GM18951 (cell line): Measurements from ENCODE around the gene ISCU.

Experiments used
- POLR2A ChIP-seq: IDR thresholded peaks from 4 replicates; pipeline ENCODE4 v1.6.1; 2011; ENCODE audit warnings: mild to moderate bottlenecking; ENCODE audit not compliant: insufficient read length, insufficient read depth; ENCODE audit errors: extremely low read depth
- in situ Hi-C: fragments of 300-500 bp; cut with MboI; formaldehyde crosslinking; loops from one replicate; pipeline ENCODE4 v1.12.0; 2022; ENCODE audit warnings: low sequenced_read_pairs, mixed read lengths, inconsistent platforms; ENCODE audit not compliant: unreplicated experiment

Gene ISCU

DNA sequence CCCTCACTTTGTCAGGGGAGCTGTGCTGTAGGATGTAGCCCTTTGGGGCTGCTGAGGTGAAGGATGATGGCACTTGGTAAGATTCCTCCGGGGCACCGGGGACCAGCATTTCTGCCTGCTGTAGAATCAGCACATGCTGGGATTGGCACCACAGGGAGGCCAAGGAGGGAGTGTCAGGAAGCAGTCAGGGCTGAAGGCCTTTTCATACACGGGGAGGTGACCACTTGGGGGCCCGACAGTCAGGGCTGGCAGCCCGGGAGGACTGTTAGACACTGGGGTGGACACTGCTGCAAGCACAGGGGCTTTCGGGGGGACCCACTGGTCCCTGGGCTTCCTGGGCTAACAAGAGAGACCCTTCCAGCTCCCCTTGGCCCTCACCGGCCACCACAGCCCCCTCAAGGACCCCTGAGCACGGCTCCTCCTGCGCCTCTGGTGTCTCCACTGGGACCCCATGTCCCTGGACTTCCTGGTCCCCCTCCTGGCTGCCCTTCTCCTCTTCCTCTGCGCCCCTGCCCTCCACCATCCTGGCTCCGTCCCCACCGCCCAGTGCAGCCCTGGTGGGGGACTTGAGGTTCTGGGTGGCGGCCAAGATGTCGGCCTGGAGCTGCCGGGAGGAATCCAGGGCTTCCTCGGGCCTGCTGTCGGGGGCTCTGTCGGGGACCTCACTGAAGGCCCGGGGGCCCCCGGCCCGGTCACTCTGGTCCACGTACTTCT lies 29.0 kb downstream of the ISCU start:
- in situ Hi-C loops, result no loop called here

DNA sequence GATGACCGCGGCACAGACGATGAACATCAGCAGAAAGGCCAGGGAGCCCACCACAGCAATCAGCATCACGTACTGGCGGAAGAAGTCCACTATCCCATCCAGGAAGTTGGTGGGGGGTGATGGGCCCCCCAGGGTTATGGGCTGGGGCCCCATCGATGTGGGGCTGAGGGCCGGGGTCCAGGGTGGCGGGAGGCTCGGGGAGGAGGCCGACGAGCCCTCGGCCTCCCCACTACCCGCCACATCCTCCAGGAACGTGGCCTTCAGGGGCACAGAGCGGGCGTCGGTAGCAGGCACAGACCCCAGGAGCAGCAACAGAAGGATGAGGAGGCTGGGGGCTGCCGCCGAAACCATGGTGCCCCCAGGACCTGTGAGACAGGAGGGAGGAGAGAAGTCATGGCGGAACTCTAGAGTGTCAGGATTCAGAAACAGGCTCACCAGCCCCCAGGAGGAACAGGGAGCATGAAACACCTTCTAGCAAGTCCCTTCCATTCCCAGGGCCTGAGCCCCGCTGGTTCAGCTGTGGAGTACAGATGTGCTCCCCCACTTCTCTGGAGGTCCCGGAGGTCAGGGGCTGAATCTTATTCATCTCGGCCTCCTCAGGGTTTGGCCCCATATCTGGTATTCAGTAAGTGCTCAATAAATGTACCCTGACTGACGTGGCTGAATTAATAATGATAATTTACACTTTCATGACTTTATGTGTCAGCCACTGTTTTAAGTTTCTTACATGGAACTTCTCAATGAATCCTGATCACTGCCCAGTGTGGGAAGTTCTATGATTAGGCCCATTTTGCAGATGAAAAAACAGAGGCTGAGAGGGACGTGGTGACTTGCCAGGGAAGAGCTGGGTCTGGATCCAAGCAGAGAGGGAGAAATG lies 29.9 kb downstream of the ISCU start:
- TF ChIP-seq POLR2A, result no peak
- in situ Hi-C loops, result no loop called here

More for the DNA sequence above, 29.0 kb downstream of the ISCU start:
- TF ChIP-seq POLR2A, result no peak

DNA sequence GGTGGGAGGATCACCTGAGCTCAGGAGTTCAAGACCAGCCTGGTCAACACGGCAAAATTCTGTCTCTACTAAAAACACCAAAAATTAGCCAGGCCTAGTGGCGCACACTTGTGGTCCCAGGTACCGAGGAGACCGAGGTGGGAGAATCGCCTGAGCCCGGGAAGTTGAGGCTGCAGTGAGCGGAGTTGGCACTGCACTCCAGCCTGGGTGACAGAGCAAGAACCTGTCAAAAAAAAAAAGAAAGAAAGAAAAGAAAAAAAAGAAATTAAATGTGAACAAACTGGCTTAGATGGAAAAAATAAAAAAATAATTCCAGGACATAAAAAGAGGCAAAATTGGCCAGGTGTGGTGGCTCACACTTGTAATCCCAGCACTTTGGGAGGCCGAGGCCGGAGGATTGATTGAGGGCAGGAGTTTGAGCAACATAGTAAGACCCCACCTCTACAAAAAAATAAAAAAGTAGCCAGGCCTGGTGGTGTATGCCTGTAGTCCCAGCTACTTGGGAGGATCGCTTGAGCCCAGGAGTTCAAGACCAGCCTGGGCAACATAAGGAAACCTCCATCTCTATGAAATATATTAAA lies 32.0 kb downstream of the ISCU start:
- no peak for TF ChIP-seq POLR2A
- in situ Hi-C loops, result no loop called here

DNA sequence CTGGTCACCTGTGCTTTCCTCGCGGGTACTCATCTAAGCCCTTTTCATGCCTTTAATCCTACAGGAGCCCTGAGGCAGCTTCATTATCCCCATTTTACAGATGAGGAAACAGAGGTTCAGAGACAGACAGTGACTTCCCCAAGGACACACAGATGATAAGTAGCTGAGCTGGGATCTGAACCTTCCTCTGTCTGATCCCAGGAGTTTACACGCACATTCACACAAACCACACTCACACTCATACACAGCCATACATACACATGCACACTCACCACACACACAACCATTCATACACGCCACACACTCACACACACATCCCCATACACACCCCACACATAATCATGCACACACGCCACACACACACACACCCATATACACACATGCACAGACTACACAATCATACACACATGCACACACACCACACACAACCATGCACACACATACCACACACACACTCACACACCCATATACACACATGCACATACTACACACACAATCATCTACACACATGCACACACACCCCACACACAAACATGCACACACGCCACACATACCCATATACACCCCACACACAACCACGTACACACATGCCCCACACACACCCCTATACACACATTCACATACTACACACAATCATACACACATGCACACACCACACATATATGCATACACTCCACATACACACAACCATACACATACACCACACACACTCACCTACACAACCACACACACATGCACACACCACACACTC lies 32.7 kb downstream of the ISCU start:
- in situ Hi-C loops, result no loop called here
- no peak for TF ChIP-seq POLR2A

DNA sequence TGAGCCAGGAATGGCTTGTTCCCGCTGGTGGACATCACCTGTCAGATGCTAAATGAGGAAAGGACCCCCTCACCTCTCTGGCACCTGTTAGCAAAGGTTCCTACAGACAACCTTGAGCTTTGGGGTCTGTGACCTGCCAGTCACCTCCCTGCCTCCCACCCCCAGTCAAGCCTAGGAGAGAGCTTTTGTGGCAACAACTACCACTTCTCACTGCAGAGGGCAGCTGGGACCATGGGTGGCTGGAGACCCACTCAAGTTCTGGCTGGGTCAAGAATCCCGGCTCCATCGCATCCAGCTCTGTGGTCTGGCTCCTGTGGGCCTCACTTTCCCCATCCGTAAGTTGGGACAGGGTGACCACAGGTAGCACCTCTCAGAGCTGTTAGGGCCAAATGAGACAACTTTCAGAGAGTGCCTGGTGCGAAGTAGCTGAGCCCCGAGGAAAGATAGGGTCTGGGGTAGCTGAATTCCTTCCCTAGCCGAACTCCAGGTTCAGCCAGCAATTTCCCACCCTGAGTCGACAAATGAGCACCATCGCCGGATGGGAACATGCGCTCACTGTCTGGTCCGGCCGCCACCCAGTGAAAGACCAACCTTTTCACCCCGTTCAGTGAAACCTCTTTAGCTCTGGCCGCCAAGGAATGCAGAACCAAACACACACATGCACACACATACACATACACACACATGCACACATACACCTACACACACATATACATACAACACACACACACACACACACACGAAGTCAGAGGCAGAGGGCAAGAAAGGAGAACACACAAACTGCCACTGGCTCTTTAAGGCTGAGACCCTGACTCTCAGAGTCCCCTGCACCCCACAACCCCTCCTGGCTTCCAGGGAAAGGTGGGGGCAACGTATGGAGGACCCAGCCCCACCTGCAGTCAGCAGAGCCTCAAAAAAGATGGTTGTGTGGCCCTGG lies 33.6 kb downstream of the ISCU start:
- in situ Hi-C loops, result no loop called here
- no peak for TF ChIP-seq POLR2A

DNA sequence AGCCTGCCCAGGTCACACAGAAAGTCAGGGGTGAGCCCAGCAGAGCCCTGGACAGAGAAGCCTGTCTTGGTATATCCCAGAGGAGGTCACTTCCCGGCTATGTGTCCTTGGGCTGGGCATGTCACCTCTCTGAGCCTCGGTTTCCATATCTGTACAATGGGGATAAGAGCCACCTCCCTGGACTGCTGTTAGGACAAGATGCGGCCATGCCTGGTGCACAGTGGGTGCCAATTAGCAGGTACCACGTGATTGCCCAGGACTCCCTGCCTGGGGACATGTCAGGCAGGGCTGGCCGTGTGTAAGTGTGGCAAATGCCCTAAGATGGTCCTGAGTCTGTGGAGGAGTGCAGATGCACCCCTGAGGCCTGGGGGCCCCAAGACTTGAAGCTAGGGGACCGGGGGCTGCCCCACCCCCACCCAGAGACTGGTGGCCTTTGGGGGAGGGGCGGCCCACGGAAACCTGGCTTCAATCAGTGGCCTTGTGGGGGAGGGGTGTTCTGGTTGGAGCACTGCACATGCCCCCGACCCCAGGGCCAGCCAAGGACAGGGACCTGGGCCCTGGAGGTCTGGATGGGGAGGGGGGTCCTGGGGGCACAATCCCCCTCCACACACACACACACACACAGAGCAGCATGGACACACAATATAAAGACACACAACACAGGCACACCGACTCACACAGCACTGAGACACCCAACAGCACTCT lies 34.6 kb downstream of the ISCU start:
- TF ChIP-seq POLR2A, result no peak
- in situ Hi-C loops, result no loop called here

DNA sequence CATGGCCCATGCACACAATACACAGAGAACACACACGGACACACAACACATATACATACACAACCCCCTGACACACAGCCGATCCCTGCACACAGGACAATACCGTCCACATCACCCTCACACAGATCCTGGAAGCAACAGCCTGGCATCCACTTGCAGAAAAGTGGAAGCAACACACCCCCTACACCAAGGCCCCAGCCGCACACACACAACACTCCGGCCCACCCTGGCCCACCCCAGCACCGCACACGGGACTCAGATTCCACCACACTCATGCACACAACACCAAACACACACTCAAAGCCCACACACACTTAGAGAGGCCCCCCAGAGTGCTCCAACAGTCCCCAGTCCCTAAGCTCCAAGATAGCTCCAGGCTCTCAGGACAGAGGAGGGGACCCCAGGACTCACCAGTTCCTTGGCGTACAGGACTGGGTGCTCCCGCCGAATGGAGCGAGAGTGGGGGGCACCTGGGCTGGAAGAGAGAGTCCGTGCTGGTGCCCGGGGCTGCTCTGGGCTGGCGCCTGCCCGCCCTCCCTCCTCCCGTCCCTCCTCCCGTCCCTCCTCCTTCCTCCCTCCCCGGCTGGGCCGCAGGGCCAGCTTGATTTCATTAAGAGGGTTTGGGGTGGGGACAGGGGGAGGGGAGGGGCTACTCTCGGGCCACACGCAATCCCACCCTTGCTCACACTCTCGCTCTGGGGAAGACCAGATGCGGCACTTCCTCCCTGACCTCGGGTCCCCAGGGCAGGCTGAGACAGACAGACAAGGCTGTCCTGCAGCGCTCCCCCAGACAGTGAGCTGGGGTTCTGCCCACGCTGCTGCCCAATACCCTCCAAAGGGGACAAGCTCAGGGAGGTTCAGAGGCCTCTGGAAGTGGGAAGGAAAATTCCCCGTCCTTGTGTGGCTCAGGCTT lies 35.4 kb downstream of the ISCU start, which contains the start of gene TMEM119:
TMEM119 (minus strand) TSS at position 526 of the 913 bp plus-strand sequence. CDS start 5,701 bp downstream, outside the sequence.
- in situ Hi-C loops, result no loop called here
- no peak for TF ChIP-seq POLR2A

DNA sequence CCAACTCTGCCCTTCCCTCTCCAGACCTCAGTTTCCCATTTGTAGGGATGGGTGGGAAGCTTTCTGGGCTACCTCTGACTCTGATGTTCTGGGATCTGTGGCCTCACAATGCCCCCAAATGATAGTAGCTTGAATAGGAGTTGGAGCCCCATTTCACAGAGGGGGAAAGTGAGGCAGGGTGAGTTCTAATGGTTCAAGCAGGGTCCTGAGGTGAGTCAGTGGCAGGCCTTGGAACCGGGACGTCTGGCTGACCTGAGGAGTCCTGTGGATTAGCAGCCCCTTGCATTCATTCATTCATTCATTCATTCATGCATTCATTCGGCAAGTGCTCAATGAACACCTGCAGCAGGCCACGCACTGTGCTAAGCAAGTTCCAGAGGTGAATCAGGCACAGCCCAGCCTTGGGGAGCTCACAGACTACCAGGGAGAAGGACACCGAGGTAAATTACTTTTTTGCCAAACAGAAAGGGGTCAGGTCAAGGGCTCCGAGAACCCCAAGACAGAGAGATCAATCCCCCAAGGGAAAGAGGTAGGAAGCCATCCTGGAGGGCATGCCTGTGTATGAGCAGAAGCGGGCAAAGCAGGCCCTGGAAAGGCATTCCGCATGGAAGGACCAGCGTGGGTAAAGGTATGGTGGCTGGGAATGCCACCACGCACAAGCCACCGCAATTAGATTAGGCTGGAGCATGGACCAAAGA lies 36.3 kb downstream of the ISCU start:
- no peak for TF ChIP-seq POLR2A
- in situ Hi-C loops, result no loop called here

DNA sequence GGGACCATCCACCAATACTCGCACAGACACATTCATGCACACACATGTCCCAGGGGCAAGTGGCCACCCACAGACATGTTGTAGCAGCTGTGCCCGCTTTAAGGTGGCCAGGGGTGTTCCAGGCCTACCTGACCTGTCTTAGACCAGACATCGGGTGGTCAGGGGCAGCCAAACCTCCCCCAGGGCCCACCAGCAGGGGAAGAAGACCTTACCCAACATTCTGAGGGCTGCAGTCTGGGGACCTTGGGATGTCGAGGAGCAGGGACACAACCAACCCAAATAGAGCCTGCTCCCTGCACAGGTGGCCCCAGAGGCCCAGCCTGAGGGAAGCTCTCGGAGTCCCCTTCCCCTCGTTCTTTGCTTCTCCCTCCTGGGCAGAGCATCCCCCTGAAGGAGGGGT lies 37.1 kb downstream of the ISCU start:
- TF ChIP-seq POLR2A, result no peak
- in situ Hi-C loops, result no loop called here

DNA sequence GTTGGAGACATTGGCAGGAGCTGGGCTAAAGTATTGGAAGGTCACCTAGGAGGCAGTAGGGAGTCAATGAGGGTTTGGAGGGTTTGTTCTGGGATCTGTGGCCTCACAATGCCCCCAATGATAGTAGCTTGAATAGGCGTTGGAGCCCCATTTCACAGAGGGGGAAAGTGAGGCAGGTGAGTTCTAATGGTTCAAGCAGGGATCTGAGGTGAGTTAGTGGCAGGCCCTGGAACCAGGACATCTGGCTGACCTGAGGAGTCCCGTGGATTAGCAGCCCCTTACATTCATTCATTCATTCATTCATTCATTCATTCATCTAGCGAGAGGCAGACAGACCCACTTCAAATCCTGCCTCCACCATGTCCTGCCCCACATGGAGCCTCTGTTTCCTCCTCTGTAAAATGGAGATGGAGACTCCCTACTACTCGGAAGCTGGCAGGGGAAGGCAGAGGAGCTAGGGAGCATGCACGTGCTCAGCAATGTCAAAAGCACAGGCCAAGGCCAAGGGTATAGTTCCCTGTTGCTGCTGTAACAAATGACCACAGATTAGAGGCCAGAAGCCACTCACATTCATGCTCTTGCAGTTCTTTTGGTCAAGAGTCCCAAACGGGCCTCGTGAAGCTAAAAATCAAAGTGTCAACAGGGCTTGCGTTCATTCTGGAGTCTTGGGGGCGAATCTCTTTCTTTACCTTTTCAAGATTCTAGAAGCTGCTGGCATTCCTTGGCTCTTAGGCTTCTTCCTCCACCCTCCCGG lies 37.7 kb downstream of the ISCU start:
- in situ Hi-C loops, result no loop called here
- TF ChIP-seq POLR2A, result no peak

DNA sequence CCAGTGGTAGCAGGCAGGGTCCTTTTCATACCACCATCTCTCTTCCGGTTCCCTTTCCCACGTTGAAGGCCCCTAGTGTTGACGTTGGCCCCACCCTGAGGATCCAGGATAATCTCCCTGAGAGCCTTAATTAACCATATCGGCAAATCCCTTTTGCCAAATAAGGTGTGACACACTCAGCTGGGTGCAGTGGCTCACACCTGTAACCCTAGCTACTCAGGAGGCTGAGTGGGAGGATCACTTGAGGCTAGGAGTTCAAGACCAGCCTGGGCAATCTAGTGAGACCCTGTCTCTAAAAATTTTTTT lies 38.3 kb downstream of the ISCU start:
- no peak for TF ChIP-seq POLR2A
- in situ Hi-C loops, result no loop called here
